ENCODE results near the gene FILIP1L. TPM values are rescaled to one million over a fixed set of nuclear protein-coding genes. Genes with fewer than 3 reads are reported as not detected.

The FILIP1L gene
- total and polyA plus RNA-seq, 2 of the 8 experiments (the other 6 are each of a cell fraction or from before 2014, with no cell fraction given), result 0.06 to 0.09 TPM

GRCh38 chr3:99817437-99818240, 296.7 kb downstream of the FILIP1L start, which contains the start of gene CMSS1:
CMSS1 (plus strand) TSS chr3:99817862.
- H2BK20ac ChIP-seq (ENCODE audit: low read length), result no peak within 1 kb of the TSS
- H4K5ac ChIP-seq (ENCODE audit: insufficient read length, low read depth, low read length), result no peak within 1 kb of the TSS
- peaks cover 0 to 26% of the 10 kb centered on the region in 2 experiments; a peak in 2 of 4 replicates for H3K79me2 ChIP-seq (ENCODE audit: control insufficient read depth in 1 of 2, insufficient read depth in 2 of 2, low read length in 2 of 2)
- ChIA-PET POLR2A (ENCODE audit: partially characterized antibody) (interaction anchor here (0.8 to 1.3 kb wide), 3 partner anchors 26 to 443 kb away, joined by 3 to 5 read pairs (median 4); partner anchors contain the start of gene TBC1D23), CTCF (ENCODE audit: partially characterized antibody) (interaction anchor here (1.1 to 3.0 kb wide), 2 partner anchors 9 to 251 kb away, joined by 5 to 9 read pairs; no protein-coding TSS in a partner anchor)
- peak within 1 kb of the TSS; percentile 89 for H2AFZ ChIP-seq (ENCODE audit: low read length)
- H4K20me1 ChIP-seq (replicated peaks in 1 of 2; ENCODE audit: control insufficient read depth in 1 of 2, insufficient read depth in 2 of 2, low read length in 2 of 2), result no peaks in the 10 kb centered on the region
- peaks cover 4% of the 10 kb centered on the region for H3K79me1 ChIP-seq (ENCODE audit: low read depth, low read length)
- WGBS, 2 experiments (ENCODE audit: extremely low coverage in 1 of 2, insufficient coverage in 1 of 2, insufficient read length in 1 of 2, insufficient replicate concordance in 2 of 2, low coverage in 1 of 2, low lambda C conversion rate in 2 of 2, missing lambda C conversion rate in 1 of 2), result 2% methylated on average over 60 of the region's 60 CpGs; no CpG with 5 or more reads in 1 of the 2 experiments
- H4K91ac ChIP-seq (replicated peaks; ENCODE audit: insufficient read length, low read length), result no peak within 1 kb of the TSS
- H3K4me2 ChIP-seq (ENCODE audit: insufficient read depth in 1 of 2, low read depth in 2 of 2, low read length in 2 of 2), result peak within 1 kb of the TSS; percentile 73 to 85
- no peaks in the 10 kb centered on the region for H3K9me3 ChIP-seq (ENCODE audit: insufficient read depth in 2 of 2, low read depth in 1 of 2, low read length in 1 of 2)
- peak within 1 kb of the TSS; percentile 92; the same call in 1 of the 2 replicates for H4K8ac ChIP-seq (ENCODE audit: extremely low read depth, insufficient read depth, low read length)
- H2BK120ac ChIP-seq (replicated peaks; ENCODE audit: low read depth, low read length), result no peak within 1 kb of the TSS
- peaks cover 0 to 5% (median 0%) of the 10 kb centered on the region in 4 experiments; a peak in 2 of 7 replicates for H3K4me1 ChIP-seq (replicated peaks in 1 of 4; ENCODE audit: control insufficient read depth in 3 of 4, insufficient read depth in 4 of 4, low read length in 3 of 4)
- peak within 1 kb of the TSS; percentile 76 for H2BK5ac ChIP-seq (ENCODE audit: low read depth, low read length)
- H3K4ac ChIP-seq (replicated peaks; ENCODE audit: insufficient read length, low read depth, low read length), result no peak within 1 kb of the TSS
- peak within 1 kb of the TSS; percentile 48 for H3K56ac ChIP-seq (replicated peaks; ENCODE audit: insufficient read length, low read depth, low read length)
- H3K27me3 ChIP-seq (replicated peaks in 1 of 4; ENCODE audit: control insufficient read depth in 3 of 4, extremely low read depth in 1 of 4, insufficient read depth in 3 of 4, low read length in 3 of 4), result no peaks in the 10 kb centered on the region; a peak in 1 of 7 replicates
- no peak within 1 kb of the TSS for H2BK15ac ChIP-seq (ENCODE audit: low read length)
- peak within 1 kb of the TSS; percentile 85 to 90 (median 90) for H3K9ac ChIP-seq (replicated peaks in 1 of 4; ENCODE audit: extremely low read depth in 1 of 4, low read depth in 3 of 4, low read length in 3 of 4)
- FAIRE-seq (peak; percentile 65), DNase-seq (ENCODE audit: low read depth in 1 of 2, low spot score in 2 of 2) (peak; percentile 58 to 97)
- H3K14ac ChIP-seq (ENCODE audit: insufficient read length), result no peak within 1 kb of the TSS
- H3K23me2 ChIP-seq (ENCODE audit: low read depth, low read length), result peaks cover 12% of the 10 kb centered on the region
- H3K23ac ChIP-seq (ENCODE audit: insufficient read length), result no peak within 1 kb of the TSS
- H2BK12ac ChIP-seq (ENCODE audit: low read depth, low read length), result no peak within 1 kb of the TSS
- H3K27ac ChIP-seq (ENCODE audit: low read depth, low read length), result peak within 1 kb of the TSS; percentile 80
- no peaks in the 10 kb centered on the region for H3K36me3 ChIP-seq (ENCODE audit: control insufficient read depth in 2 of 4, insufficient read depth in 4 of 4, low read length in 3 of 4)
- no peak within 1 kb of the TSS; the same call in 1 of the 2 replicates for H2AK5ac ChIP-seq (ENCODE audit: low read depth, low read length)
- peak within 1 kb of the TSS; percentile 89 for H3K18ac ChIP-seq (ENCODE audit: extremely low read depth, low read length)
- H3K4me3 ChIP-seq (ENCODE audit: extremely low read depth in 1 of 4, insufficient read depth in 2 of 4, low read depth in 3 of 4, low read length in 4 of 4), result peak within 1 kb of the TSS; percentile 79 to 94 (median 88)
- TF ChIP-seq ATF3 (IDR thresholded peaks at IDR 0.05; ENCODE audit: insufficient read depth, low read depth, low read length) (no peak), ZNF274 (IDR thresholded peaks at IDR 0.05; ENCODE audit: borderline replicate concordance, extremely low read depth, low read length) (no peak), ASH2L (IDR thresholded peaks at IDR 0.05; ENCODE audit: low read length) (peak; percentile 99), SP4 (IDR thresholded peaks at IDR 0.05; ENCODE audit: low read length) (peak; percentile 75; the same call in 1 of the 2 replicates), POLR2A (IDR thresholded peaks at IDR 0.05; ENCODE audit: control extremely low read depth in 1 of 2, low read depth in 2 of 2, low read length in 2 of 2) (peak; percentile 78 to 88), TAF7 (optimal IDR thresholded peaks at IDR 0.05; ENCODE audit: borderline replicate concordance, low read depth, low read length) (peak; percentile 56), YY1 (IDR thresholded peaks at IDR 0.05; ENCODE audit: low read depth, low read length) (no peak), GABPA (IDR thresholded peaks at IDR 0.05; ENCODE audit: borderline replicate concordance, insufficient read depth, low read length) (no peak), RFX5 (IDR thresholded peaks at IDR 0.05; ENCODE audit: borderline replicate concordance, low read depth, low read length) (no peak), SIRT6 (IDR thresholded peaks at IDR 0.05; ENCODE audit: low read length) (no peak), BACH1 (IDR thresholded peaks at IDR 0.05; ENCODE audit: low read length) (no peak), NANOG (IDR thresholded peaks at IDR 0.05; ENCODE audit: insufficient read depth, low read depth, low read length, poor library complexity, severe bottlenecking) (no peak)

Measured in H1 (cell line).